PC-3 (cell line): ENCODE data around the gene CLIC4. TPM values are rescaled to one million over a fixed set of nuclear protein-coding genes. Genes with fewer than 3 reads are reported as not detected.

Source experiments
- ATAC-seq: fragments of 200-7000 bp; cut with Tn5 transposase; 2 replicates; pipeline ENCODE4 v1.9.1; 2020; ENCODE audit warnings: mild to moderate bottlenecking, moderate library complexity
- BruUV-seq: library from RNA; stranded (reverse); fragments of 400-500 nt; replicated peaks from 2 replicates; lab custom pipeline; 2021; lab: Mats Ljungman, UMichigan
- CTCF ChIA-PET: fragments of 300-600 bp; sonication (Branson Sonifier 250); formaldehyde crosslinking; loops from one replicate; lab custom pipeline; 2022; ENCODE audit warnings: antibody characterized with exemption; lab: Charles Lee
- POLR2A ChIA-PET: fragments of 300-600 bp; sonication (Branson Sonifier 250); formaldehyde crosslinking; loops from one replicate; lab custom pipeline; 2022; ENCODE audit warnings: antibody characterized with exemption; ENCODE audit not compliant: unreplicated experiment; lab: Charles Lee
- DNase-seq: peaks from one replicate; pipeline ENCODE4 v3.0.0-alpha.2; 2015
- H2AFZ ChIP-seq: fragments of 300-600 bp; sonication (generic); 2 replicates; pipeline ENCODE4 v1.6.0; 2016; ENCODE audit warnings: antibody characterized with exemption, low read length
- H3F3A ChIP-seq: fragments of 300-600 bp; sonication (generic); one replicate; pipeline ENCODE4 v1.6.0; 2017; ENCODE audit warnings: antibody characterized with exemption, low read length, control low read depth, mild to moderate bottlenecking; ENCODE audit not compliant: unreplicated experiment
- H3K27ac ChIP-seq: fragments of 300-600 bp; sonication (generic); 2 replicates; pipeline ENCODE4 v1.5.1; 2016; ENCODE audit warnings: mild to moderate bottlenecking, low read length
- H3K27me3 ChIP-seq: fragments of 300-600 bp; sonication (generic); 2 replicates; pipeline ENCODE4 v1.6.1; 2016; ENCODE audit warnings: low read length, mixed read lengths
- H3K36me3 ChIP-seq: fragments of 300-600 bp; sonication (generic); 2 replicates; pipeline ENCODE4 v1.6.1; 2016; ENCODE audit warnings: low read depth, mixed run types, low read length, mixed read lengths
- H3K4me1 ChIP-seq: fragments of 300-600 bp; sonication (generic); 2 replicates; pipeline ENCODE4 v1.5.1; 2016; ENCODE audit warnings: low read length; ENCODE audit not compliant: insufficient read depth
- H3K4me2 ChIP-seq: fragments of 300-600 bp; sonication (generic); 2 replicates; pipeline ENCODE4 v1.6.0; 2016; ENCODE audit warnings: low read length
- H3K4me3 ChIP-seq: fragments of 300-600 bp; sonication (generic); 2 replicates; pipeline ENCODE4 v1.5.1; 2016; ENCODE audit warnings: mild to moderate bottlenecking, low read length, mixed read lengths
- H3K79me2 ChIP-seq: fragments of 300-600 bp; sonication (generic); 2 replicates; pipeline ENCODE4 v1.6.1; 2017; ENCODE audit warnings: low read length, mixed read lengths
- H3K9ac ChIP-seq: fragments of 300-600 bp; sonication (generic); 2 replicates; pipeline ENCODE4 v1.6.0; 2016; ENCODE audit warnings: mild to moderate bottlenecking, low read length
- H3K9me2 ChIP-seq: fragments of 300-600 bp; sonication (generic); replicated peaks from 2 replicates; pipeline ENCODE4 v1.6.1; 2016; ENCODE audit warnings: mixed run types, low read length, mixed read lengths
- H3K9me3 ChIP-seq: fragments of 300-600 bp; sonication (generic); 2 replicates; pipeline ENCODE4 v1.6.1; 2016; ENCODE audit warnings: low read length, mixed read lengths
- H4K20me1 ChIP-seq: fragments of 300-600 bp; sonication (generic); 2 replicates; pipeline ENCODE4 v1.6.1; 2016; ENCODE audit warnings: low read length, mixed read lengths
- CTCF ChIP-seq: fragments of 300-600 bp; sonication (generic); conservative IDR thresholded peaks from 2 replicates; pipeline ENCODE4 v1.5.1; 2017; ENCODE audit warnings: antibody characterized with exemption, low read depth, mild to moderate bottlenecking, low read length
- EZH2 ChIP-seq: fragments of 300-600 bp; sonication (generic); IDR thresholded peaks from one replicate; pipeline ENCODE4 v1.6.1; 2017; ENCODE audit warnings: antibody characterized with exemption, mild to moderate bottlenecking, low read length; ENCODE audit not compliant: unreplicated experiment
- EZH2phosphoT487 ChIP-seq: fragments of 300-600 bp; sonication (generic); IDR thresholded peaks from 2 replicates; pipeline ENCODE4 v1.6.1; 2018; ENCODE audit warnings: mild to moderate bottlenecking, antibody characterized with exemption, low read length, borderline replicate concordance
- intact Hi-C: fragments of 100-400 bp; cut with micrococcal nuclease; formaldehyde crosslinking; loops from 2 replicates; pipeline ENCODE4 v1.9.0; 2023
- total RNA-seq: library from RNA; depleted of rRNA; stranded (reverse); fragments of >200 nt; gene quantifications from 2 replicates; pipeline ENCODE4 v1.2.3, GENCODE V29; 2014

Gene CLIC4
- total RNA-seq, 1 experiment from 2014 or later = 57.6 TPM

DNA sequence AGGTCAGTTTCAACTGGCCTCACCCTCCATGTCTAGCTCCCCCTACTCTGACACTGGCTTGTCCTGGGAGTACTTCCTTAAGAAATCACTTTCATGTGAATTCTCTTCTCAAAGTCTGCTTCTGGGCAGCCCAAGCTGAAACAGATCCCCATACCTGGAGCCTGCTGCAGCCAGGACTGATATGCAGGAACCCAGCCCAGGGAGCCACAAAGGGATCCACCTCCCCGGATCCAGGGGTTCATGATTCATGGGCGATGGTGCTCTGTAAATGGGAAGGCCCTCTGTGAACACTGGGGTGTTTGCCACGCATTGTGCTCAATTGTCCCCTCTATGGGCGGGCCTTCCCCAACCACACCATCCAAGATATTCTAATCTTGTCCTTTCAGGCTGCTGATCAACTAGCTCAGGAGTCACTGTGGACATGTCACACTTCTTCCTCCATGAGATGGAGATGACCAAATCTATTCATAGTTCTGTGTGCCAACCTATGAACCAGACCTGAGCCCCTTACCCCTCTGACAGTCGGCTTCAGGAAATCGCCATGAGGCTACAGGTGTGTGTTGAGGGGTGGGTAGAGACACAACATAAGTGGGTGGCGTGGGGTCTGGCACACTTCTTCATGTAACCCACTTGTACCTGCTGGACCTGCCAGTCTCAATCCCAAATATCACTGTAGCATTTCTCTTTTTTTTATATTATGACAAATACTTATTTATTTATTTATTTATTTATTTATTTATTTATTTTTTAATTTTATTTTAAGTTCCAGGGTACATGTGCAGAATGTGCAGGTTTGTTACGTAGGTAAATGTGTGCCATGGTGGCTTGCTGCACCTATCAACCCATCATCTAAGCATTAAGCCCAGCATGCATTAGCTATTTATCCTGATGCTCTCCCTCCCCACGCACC is 143.1 kb downstream of the CLIC4 start:
- TF ChIP-seq CTCF (no peak), EZH2phosphoT487 (no peak), EZH2 (no peak)
- H2AFZ ChIP-seq = no peak overlapping the region
- intact Hi-C loops = no loop called here
- no peaks in the 10 kb centered on the region for H3K36me3 ChIP-seq
- no peak overlapping the region for H3K4me3 ChIP-seq
- no peaks in the 10 kb centered on the region for H3F3A ChIP-seq
- DNase-seq (no peak), ATAC-seq (no peak)
- POLR2A ChIA-PET = no interaction called here
- H3K4me2 ChIP-seq = no peak overlapping the region
- CTCF ChIA-PET = no interaction called here
- H3K4me1 ChIP-seq = no peaks in the 10 kb centered on the region
- BruUV-seq = no TSS peak
- no peaks in the 10 kb centered on the region for H4K20me1 ChIP-seq
- no peak overlapping the region for H3K9ac ChIP-seq
- no peak overlapping the region for H3K27ac ChIP-seq
- H3K79me2 ChIP-seq = no peaks in the 10 kb centered on the region
- H3K27me3 ChIP-seq = peaks cover 5% of the 10 kb centered on the region; the same call in 1 of the 2 replicates
- H3K9me3 ChIP-seq = no peaks in the 10 kb centered on the region
- H3K9me2 ChIP-seq = no peaks in the 10 kb centered on the region

GRCh38 chr1:24888971-24889676 is 143.9 kb downstream of the CLIC4 start:
- CTCF ChIA-PET = no interaction called here
- peak; percentile 30 for DNase-seq

More at GRCh38 chr1:24888971-24889676, 143.9 kb downstream of the CLIC4 start:
- Histone ChIP-seq H4K20me1 (no peaks in the 10 kb centered on the region), H3K9ac (no peak overlapping the region), H3K79me2 (no peaks in the 10 kb centered on the region), H3K4me2 (no peak overlapping the region), H3K36me3 (no peaks in the 10 kb centered on the region), H2AFZ (no peak overlapping the region), H3K9me3 (no peaks in the 10 kb centered on the region), H3K27me3 (peaks cover 1% of the 10 kb centered on the region; the same call in 1 of the 2 replicates), H3K27ac (no peak overlapping the region), H3K9me2 (no peaks in the 10 kb centered on the region), H3K4me3 (no peak overlapping the region), H3F3A (no peaks in the 10 kb centered on the region), H3K4me1 (no peaks in the 10 kb centered on the region)
- TF ChIP-seq CTCF = no peak
- no peak for TF ChIP-seq EZH2phosphoT487
- TF ChIP-seq EZH2 = no peak
- intact Hi-C loops = no loop called here
- no peak for ATAC-seq
- no TSS peak for BruUV-seq
- POLR2A ChIA-PET = no interaction called here
